Jurkat, Clone E6-1 (cell line): ENCODE measurements around the gene CLDN5. TPM values are rescaled to one million over a fixed set of nuclear protein-coding genes. Genes with fewer than 3 reads are reported as not detected.

Experiments used
- DNase-seq: peaks from one replicate; pipeline ENCODE4 v3.0.0-alpha.2; 2011; ENCODE audit warnings: low read depth, low spot score
- H3K4me3 ChIP-seq: 2 replicates; pipeline ENCODE4 v1.5.1; 2011; ENCODE audit warnings: mild to moderate bottlenecking, low read length, control low read depth, moderate library complexity
- polyA plus RNA-seq: library from polyadenylated mRNA; unstranded; fragments of >200 nt; gene quantifications from one replicate; pipeline ENCODE4 v1.2.1, GENCODE V29; 2012; ENCODE audit warnings: missing spikeins; ENCODE audit not compliant: insufficient read length, insufficient read depth

The CLDN5 gene, protein sequence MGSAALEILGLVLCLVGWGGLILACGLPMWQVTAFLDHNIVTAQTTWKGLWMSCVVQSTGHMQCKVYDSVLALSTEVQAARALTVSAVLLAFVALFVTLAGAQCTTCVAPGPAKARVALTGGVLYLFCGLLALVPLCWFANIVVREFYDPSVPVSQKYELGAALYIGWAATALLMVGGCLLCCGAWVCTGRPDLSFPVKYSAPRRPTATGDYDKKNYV
- polyA plus RNA-seq = not detected

DNA sequence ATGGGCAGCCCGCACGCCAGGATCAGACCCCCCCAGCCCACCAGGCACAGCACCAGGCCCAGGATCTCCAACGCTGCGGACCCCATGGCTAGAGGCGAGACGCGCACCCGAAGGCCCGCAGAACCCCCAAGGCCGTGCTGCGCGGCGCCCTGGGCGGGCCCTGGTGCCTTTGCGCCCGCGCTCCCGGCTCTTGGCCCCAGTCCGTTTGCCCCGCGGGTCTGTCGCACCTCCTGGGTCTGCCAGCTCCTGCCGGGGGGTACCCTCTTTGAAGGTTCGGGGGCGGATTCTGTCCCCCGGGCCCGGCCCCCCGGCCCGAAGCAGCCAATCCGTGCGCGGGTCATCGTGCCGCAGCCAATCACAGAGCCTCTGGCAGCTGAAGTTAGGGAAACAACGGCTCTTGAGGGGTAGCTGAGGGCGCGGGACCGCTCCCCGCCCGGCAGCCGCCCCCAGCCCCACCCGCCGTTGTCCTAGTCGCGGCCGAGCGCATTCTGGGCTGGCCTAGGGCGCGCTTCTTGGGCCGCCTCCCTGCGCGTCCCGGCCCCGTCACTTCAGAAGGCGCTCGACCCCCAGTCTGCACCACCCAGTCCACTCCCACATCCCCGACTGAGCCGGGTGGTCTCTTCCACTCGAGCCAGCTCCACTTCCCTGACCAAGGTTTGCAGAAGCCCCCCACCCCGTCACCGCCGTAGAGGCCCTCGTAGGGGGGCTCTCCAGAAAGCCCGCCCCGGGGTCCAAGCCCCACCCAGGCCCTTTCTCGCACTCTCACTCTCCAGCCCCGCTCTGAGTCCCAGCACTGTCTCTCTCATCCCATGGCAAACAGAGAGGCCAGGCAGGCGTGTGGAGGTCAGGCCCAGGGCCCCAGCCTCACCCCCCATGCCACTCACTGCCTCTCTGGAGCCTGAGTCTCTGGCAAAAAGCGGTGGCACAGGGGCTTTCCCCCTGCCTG lies at the start of gene CLDN5:
CLDN5 (minus strand) TSS at position 241 of the 946 bp plus-strand sequence; CDS start at position 86, 155 bp downstream.
- DNase-seq = no peak
- no peak within 1 kb of the TSS for H3K4me3 ChIP-seq

GRCh38 chr22:19571995-19572394 lies 47.8 kb upstream of the CLDN5 start:
- no peak for DNase-seq
- H3K4me3 ChIP-seq = no peak overlapping the region

- no peak overlapping the region for H3K4me3 ChIP-seq
Observed at GRCh38 chr22:19571207-19571795, 47.1 kb upstream of the CLDN5 start.

DNA sequence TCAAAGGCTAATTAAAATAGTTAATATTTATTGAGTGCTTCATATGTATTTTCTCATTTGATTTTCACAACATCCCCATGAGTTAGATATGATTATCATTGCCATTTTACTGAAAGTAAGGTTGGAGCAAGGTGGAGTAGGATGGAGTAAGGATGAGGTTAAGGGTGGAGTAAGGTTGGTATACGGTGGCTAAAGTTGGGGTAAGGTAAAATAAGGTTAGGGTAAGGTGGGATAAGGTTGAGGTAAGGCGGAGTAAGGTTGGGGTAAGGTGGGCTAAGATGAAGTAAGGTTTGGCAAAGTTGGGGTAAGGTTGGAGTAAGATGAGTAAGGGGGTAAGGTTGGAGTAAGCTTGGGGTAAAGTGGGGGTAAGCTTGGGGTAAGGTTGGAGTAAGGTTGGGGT lies 45.8 kb upstream of the CLDN5 start:
- H3K4me3 ChIP-seq = no peak overlapping the region
- no peak for DNase-seq

More at GRCh38 chr22:19571207-19571795, 47.1 kb upstream of the CLDN5 start:
- DNase-seq = no peak

- DNase-seq = no peak
- no peak overlapping the region for H3K4me3 ChIP-seq
Observed at GRCh38 chr22:19569276-19569640, 45.0 kb upstream of the CLDN5 start.

DNA sequence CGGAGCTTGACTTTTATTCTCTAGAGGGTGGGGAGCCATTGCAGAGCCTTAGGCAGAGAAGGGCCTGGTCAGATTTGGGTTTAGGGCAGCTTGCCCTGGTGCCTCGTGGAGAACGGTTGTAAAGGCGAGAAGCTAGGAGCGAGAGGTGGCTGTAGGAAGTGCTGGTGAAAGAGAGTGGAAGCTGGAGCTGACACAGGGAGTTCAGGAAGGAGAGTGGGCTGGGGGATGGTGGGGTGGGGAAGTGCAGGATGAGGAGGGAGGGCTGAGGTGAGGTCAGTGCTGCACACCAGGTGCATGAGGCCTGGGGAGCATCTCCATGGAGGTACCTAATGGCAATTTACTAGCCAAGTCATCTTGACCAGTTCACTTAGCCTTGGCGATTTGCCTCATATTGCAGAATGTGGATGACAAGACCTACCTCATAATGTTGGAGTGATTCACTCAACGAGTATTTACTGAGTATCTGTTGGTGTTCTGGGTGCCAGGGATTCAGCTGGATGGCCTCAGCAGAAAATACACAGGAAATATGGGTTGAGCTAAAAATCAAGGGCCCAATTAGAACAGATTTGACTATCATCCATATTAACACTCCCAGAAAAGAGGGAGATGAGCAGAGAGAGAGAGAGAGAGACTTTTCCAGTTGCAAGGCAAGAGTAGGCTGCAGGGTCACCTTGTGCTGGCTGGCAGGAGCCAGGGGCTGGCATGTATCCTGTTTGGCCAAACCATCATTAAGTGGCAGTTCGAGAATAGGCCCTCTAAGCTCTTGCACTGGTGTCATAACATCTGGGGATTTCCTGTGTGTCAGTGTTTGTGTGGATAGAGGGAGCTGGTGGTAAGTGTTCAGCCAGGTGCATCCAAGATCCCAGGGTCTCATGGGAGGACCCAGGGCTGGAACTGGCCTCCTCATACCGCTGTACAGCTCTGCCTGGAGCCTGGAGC lies 44.4 kb upstream of the CLDN5 start:
- H3K4me3 ChIP-seq = no peak overlapping the region
- no peak for DNase-seq

DNA sequence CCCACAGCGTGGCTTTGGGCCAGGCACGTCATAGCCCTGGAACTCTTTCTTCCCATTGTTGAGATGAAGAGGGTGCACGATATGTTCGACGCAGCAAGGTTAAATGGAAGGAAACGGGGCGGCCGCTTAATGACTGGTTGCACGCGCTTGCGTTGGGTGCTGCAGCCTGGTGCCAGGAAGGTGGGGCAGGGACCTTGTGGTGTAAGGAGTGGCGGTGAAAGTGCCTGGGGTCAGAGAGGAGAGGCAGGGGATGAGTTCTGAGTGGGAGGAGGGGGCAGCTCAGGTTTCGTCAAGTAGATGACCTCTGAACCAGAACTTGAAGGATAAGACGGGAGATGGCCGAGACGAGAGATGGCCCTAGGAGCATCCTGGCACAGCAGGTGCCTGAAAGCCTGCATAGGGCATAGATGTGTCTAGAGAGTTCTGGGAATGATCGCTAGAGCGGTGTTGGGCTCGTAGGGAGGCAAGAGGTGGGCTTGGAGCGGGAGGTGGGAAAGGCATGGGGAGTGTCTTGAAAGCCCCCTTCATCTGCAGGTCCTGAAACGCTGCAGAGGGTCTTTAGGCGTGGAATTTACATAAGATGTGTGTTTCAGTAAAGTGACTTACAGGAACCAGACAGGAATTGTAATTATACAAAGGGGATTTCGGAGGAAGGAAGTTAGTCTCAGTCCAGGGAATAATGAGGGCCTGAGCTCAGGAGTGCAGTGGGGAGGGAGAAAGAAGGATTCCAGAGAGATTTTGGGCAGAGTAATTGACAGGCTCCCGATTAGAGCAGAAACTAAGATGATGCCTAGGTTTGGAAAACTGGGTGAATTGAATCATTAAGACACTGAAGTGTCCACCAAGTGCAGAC lies 43.2 kb upstream of the CLDN5 start:
- DNase-seq = no peak

GRCh38 chr22:19566279-19567156 lies 42.3 kb upstream of the CLDN5 start:
- no peak overlapping the region for H3K4me3 ChIP-seq
- DNase-seq = no peak

More for the DNA sequence above, 43.2 kb upstream of the CLDN5 start:
- H3K4me3 ChIP-seq = no peak overlapping the region

DNA sequence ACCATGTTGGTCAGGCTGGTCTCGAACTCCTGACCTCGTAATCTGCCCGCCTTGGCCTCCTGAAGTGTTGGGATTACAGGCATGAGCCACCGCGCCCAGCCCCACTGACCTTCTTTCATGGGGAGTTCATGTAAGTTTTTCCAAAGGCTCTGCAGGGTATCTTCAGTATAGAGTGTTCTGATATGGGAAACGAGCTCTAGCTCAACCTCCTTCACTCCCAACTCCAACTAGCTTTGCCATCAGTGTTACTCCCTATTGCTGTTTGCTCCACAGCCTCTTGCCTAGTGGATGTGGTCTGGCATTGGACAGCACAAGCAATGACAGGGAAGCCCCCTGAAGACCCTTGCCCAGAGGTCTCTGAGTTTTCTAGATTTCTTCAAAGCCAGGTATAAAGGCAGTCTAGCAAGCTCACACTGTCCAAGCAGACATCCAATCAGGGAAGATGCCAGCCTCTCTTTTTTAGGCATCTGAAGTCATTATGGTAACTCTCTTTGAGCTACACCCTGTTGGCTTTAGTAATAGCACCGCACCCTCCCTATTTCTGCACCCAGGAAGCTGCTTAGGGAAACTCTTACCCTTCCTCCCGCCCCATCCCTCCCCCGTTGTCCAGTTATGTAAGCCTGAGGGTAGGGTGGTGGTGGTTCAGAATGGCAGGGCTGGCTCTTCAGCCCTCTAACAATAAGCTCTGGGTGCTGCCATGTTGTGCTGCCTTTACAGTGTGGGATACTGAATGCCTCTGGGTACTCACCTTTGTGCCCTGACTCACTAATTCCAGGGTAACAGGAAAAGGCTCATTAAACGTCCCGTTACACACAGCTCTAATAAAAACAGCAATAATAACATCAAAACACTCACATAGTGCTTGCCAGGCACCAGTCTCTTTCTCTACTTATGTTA lies 41.4 kb upstream of the CLDN5 start:
- H3K4me3 ChIP-seq = no peak overlapping the region
- DNase-seq = no peak

DNA sequence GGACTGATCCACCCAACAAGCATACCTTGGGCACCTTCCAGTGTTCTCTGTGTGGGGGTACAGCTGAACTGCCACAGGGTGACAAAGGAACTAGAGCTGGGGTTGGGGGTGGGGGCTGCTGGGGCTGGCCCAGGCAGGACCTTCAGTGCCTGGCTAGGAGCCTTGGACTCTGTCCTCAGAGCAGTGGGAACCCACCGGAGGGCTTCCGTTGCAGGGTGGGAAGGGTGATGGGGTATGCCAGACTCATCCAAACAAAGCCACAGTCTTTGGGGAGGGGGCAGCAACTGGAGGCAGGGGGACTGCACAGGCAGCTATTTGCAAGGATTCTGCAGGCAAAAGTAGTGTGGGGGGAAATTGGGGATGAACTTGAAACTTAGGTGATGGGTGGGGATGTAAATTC lies 35.7 kb upstream of the CLDN5 start:
- DNase-seq = no peak
- no peak overlapping the region for H3K4me3 ChIP-seq

DNA sequence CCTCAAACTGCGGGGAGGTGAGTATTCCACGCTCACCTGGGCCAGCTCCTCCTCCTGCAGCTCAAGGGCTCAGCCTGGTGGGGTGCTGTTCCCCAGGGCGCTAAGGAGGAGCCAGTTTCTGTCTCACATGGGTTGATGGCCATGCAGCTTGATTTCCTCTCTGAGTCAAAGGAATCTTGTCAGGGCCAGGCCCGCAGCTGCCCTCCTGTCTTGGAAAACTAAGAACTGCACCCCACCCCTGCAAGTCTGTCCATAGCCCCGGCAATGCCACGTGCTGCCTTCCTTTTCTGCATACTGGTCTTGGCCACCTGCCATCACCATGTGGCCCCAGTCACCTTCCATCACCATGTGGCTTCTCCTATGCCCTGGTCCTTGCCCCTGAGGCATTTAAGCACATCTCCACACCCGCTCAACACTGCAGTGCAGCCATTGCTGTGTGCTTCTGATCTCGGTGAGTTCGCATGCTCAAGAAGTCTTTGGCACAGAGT lies 35.2 kb upstream of the CLDN5 start:
- H3K4me3 ChIP-seq = no peak overlapping the region
- no peak for DNase-seq

GRCh38 chr22:19556963-19557545 lies 32.8 kb upstream of the CLDN5 start:
- no peak for DNase-seq
- H3K4me3 ChIP-seq = no peak overlapping the region

DNA sequence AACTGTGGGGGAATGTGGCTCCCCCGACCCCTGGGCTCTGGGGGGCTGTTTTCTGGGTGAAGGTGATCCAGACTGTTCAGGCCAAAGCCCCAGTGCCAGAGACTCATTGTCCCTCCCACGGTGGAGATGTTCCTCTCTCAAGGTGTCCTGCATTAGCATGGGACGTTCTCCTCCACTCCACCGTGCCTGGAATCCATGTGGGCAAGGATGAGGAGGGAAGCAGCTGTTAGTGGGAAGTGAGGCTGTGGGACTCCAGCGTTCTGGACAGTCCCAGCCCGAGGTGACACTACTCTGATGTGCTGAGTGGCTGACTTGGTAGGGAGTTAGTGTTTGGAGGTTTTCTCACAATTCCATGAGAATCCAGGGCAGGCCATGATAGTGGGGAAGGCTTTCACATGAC lies 31.4 kb upstream of the CLDN5 start:
- no peak overlapping the region for H3K4me3 ChIP-seq
- DNase-seq = no peak

GRCh38 chr22:19554834-19555404 lies 30.7 kb upstream of the CLDN5 start:
- DNase-seq = no peak

GRCh38 chr22:19553201-19553600 lies 29.0 kb upstream of the CLDN5 start:
- no peak overlapping the region for H3K4me3 ChIP-seq
- no peak for DNase-seq

More at GRCh38 chr22:19554834-19555404, 30.7 kb upstream of the CLDN5 start:
- H3K4me3 ChIP-seq = no peak overlapping the region
